Activated CD8-positive, alpha-beta T cell treated with anti-CD3 and anti-CD28 coated beads, Interleukin-2, amount 10 ng/mL, durations not matched to agents 7 days and 5 days (primary cell): ENCODE data around the gene NPNT. TPM values are rescaled to one million over a fixed set of nuclear protein-coding genes. Genes with fewer than 3 reads are reported as not detected.

Experiments
- ATAC-seq: fragments of 150-1000 bp; cut with Tn5 transposase; one replicate; pipeline ENCODE4 v1.10.0; 2021; ENCODE audit warnings: moderate library complexity
- CTCF ChIA-PET: fragments of 350-600 bp; sonication (Branson Sonifier 250); formaldehyde crosslinking; loops from one replicate; lab custom pipeline; 2021; ENCODE audit warnings: antibody characterized with exemption; lab: Charles Lee
- POLR2A ChIA-PET: fragments of 350-600 bp; sonication (Branson Sonifier 250); formaldehyde crosslinking; loops from one replicate; lab custom pipeline; 2021; ENCODE audit warnings: antibody characterized with exemption; lab: Charles Lee
- DNase-seq: peaks from one replicate; pipeline ENCODE4 v3.0.0-alpha.2; 2020
- H3K27ac Mint-ChIP-seq: one replicate; pipeline ENCODE4 v1.8.0; 2021; ENCODE audit warnings: mild to moderate bottlenecking, mixed read lengths
- H3K27me3 Mint-ChIP-seq: one replicate; pipeline ENCODE4 v1.8.0; 2021; ENCODE audit warnings: low read depth, mixed read lengths
- H3K36me3 Mint-ChIP-seq: one replicate; pipeline ENCODE4 v1.8.0; 2021; ENCODE audit warnings: low read depth, mixed read lengths
- H3K4me1 Mint-ChIP-seq: one replicate; pipeline ENCODE4 v1.8.0; 2021; ENCODE audit warnings: low read depth, mixed read lengths
- H3K4me3 Mint-ChIP-seq: one replicate; pipeline ENCODE4 v1.8.0; 2021; ENCODE audit warnings: mild to moderate bottlenecking, mixed read lengths
- H3K9me3 Mint-ChIP-seq: one replicate; pipeline ENCODE4 v1.8.0; 2022; ENCODE audit warnings: mixed read lengths; ENCODE audit not compliant: insufficient read depth
- total RNA-seq, 2 experiments: library from RNA; stranded (reverse); gene quantifications; one replicate each; pipeline ENCODE4 v1.2.3, GENCODE V29; 2021

NPNT gene
- total RNA-seq, 2 experiments from 2014 or later, result not detected

- peaks cover 11% of the 10 kb centered on the region for H3K9me3 Mint-ChIP-seq
- H3K27ac Mint-ChIP-seq, result no peak overlapping the region
- ATAC-seq (no peak), DNase-seq (no peak)
- H3K36me3 Mint-ChIP-seq, result no peaks in the 10 kb centered on the region
- no peaks in the 10 kb centered on the region for H3K4me1 Mint-ChIP-seq
- POLR2A ChIA-PET, result no interaction called here
- H3K4me3 Mint-ChIP-seq, result no peak overlapping the region
- no peaks in the 10 kb centered on the region for H3K27me3 Mint-ChIP-seq
- CTCF ChIA-PET, result no interaction called here
These were observed 115.5 kb downstream of the NPNT start for GRCh38 chr4:106010761-106011160.

- POLR2A ChIA-PET, result no interaction called here
- Mint-ChIP-seq H3K9me3 (peaks cover 11% of the 10 kb centered on the region), H3K27ac (no peak overlapping the region), H3K4me3 (no peak overlapping the region), H3K27me3 (no peaks in the 10 kb centered on the region), H3K36me3 (no peaks in the 10 kb centered on the region), H3K4me1 (no peaks in the 10 kb centered on the region)
- ATAC-seq (no peak), DNase-seq (no peak)
- CTCF ChIA-PET, result no interaction called here
These were observed 116.1 kb downstream of the NPNT start for GRCh38 chr4:106011387-106011786.

GRCh38 chr4:106017975-106018374 lies 122.7 kb downstream of the NPNT start:
- H3K27ac Mint-ChIP-seq, result no peak overlapping the region
- no peaks in the 10 kb centered on the region for H3K9me3 Mint-ChIP-seq
- no peaks in the 10 kb centered on the region for H3K27me3 Mint-ChIP-seq
- ATAC-seq, result no peak
- CTCF ChIA-PET, result no interaction called here
- no peak overlapping the region for H3K4me3 Mint-ChIP-seq
- no peaks in the 10 kb centered on the region for H3K36me3 Mint-ChIP-seq
- POLR2A ChIA-PET, result no interaction called here
- H3K4me1 Mint-ChIP-seq, result no peaks in the 10 kb centered on the region
- DNase-seq, result no peak

GRCh38 chr4:106019771-106020170 lies 124.5 kb downstream of the NPNT start:
- Mint-ChIP-seq H3K9me3 (no peaks in the 10 kb centered on the region), H3K27ac (no peak overlapping the region), H3K27me3 (no peaks in the 10 kb centered on the region), H3K36me3 (no peaks in the 10 kb centered on the region), H3K4me3 (no peak overlapping the region), H3K4me1 (no peaks in the 10 kb centered on the region)
- no peak for DNase-seq
- ATAC-seq, result no peak
- ChIA-PET POLR2A (no interaction called here), CTCF (no interaction called here)

Other genes with a start within 250 kb of the NPNT start
- 10 to 100 TPM; 17.1 to 17.5 TPM for gene INTS12, start 186.8 kb upstream of the NPNT start, total RNA-seq
- gene GSTCD, start 186.7 kb upstream of the NPNT start, total RNA-seq, result 10 to 100 TPM; 15.3 to 18.8 TPM